Left cardiac atrium (tissue), 4 donors: ENCODE measurements around the gene LRCH1. TPM values are rescaled to one million over a fixed set of nuclear protein-coding genes. Genes with fewer than 3 reads are reported as not detected.
A peak's percentile ranks its signal among the peaks of the same experiment; 100 is the strongest.

Source experiments
- ATAC-seq, 2 donors: fragments of 200-7000 bp; cut with Tn5 transposase; one replicate each; pipeline ENCODE4 v1.9.1; 2020; ENCODE audit warnings: mild to moderate bottlenecking in 2 of 2, moderate library complexity in 2 of 2
- DNase-seq: peaks from one replicate; pipeline ENCODE4 v3.0.0-alpha.2; 2020
- intact Hi-C, 2 donors: fragments of 100-400 bp; cut with DNase I; formaldehyde crosslinking; loops; one replicate each; pipeline versions ENCODE4 v1.14.1 to v1.15.1; 2022 to 2023
- total RNA-seq, 2 donors: library from RNA; stranded (reverse); fragmentation: NEBNext Ultra II Directional; extraction: Animal tissue kit (Norgen Biotek cat#: 25700); gene quantifications; one replicate each; pipeline ENCODE4 v1.2.1, GENCODE V29; 2021
- donor health status: DM: no; HTN: yes; CAD: no.
- donor health status: DM: no; HTN: yes; CAD: no; lungs with severe emphysema.
- donor health status: DM: yes; HTN: yes; CAD: no.
- donor health status: Dilated cardiomyopathy.

Gene LRCH1
- total RNA-seq, 2 donors from 2014 or later = 10.8 to 13.7 TPM

DNA sequence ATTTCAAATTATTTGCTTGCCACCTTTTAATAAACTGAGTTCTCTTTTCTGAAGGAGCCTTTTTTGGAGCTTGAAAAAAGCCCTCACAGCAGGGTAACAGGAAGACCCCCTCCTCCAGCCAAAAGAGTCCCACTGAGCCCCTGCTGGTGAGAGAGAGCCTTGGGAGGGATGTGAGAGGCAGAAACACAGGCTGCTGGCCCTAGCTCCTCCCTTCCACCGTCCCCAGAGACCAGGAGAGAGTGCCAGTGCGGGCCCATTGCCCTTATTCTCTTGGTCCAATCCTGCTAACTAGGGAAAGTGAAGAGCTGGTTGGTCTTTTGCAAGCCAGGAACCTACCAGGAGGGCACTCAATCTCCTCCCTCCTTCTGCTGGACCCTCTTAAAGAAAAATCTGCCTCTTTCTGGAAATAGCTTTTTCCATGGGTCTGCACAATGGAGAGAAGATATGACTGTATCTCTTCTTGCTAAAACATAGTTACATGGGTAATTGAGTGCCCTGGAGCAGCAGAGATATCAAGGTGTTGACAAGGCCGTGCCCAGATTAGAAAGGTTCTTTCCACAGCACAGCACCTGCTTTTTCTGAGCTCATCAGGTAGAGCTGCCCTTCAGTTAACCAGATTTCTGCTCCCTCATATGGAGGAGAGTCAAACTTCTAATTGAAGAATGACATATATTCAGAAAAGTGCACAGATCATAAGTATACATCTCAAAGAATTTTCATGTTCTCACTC is 113.9 kb downstream of the LRCH1 start:
- DNase-seq = no peak
- intact Hi-C loops = loop anchor here in 1 of 2 donors (10.0 kb wide), 1 partner anchor 62 kb away; no protein-coding TSS in a partner anchor
- peak; percentile 29 to 78 for ATAC-seq

DNA sequence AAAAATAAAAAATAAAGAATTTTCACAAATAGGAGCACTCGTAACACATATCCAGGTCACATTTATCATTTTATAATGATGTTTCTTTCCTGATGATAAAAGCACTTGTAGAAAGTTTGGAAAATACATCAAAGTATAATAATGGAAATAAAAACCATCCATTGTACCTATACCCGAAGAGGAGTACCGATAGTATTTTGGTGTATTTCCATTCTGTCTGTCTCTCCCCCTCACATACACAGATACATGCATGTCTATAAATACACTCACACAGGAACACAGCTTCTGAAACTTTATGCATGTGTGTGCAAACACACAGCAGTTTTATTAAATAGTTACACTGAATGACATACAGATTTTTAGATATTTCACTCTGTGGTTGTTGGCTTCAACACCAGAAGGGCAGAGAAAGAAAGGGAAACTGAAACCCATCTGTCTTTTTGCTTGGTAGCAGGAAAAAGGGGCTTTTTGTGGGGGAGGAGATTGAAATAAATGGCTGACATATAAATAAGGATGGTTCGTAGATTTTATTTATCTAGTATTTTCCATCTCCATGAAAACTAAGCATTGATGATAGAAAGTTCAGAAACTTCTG is 114.8 kb downstream of the LRCH1 start:
- no peak for ATAC-seq
- no peak for DNase-seq
- intact Hi-C loops = loop anchor here in 1 of 2 donors (10.0 kb wide), 1 partner anchor 63 kb away; no protein-coding TSS in a partner anchor

DNA sequence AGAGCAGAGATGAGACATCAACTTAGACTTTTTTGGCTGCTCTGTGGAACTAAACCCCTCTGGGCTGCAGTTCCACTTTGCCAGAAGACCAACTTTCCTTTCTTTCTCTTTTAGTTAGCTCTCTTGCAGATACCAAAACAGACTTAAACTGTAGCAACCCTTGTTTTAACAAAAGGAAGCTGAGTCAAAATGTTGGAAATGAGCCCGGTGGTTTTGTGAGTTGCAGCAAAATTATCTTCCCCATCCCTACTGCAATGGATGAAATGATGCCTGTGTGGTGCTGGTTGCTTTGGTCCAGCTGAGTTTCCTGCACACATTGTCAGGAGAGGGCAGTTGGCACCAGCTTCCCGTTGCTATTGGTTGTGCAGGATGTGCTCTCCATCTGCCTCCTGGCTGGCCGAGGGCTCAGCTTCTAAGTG is 115.3 kb downstream of the LRCH1 start:
- intact Hi-C loops = loop anchor here in 1 of 2 donors (10.0 kb wide), 1 partner anchor 64 kb away; no protein-coding TSS in a partner anchor
- DNase-seq = peak; percentile 43
- ATAC-seq = peak; percentile 54 to 78

DNA sequence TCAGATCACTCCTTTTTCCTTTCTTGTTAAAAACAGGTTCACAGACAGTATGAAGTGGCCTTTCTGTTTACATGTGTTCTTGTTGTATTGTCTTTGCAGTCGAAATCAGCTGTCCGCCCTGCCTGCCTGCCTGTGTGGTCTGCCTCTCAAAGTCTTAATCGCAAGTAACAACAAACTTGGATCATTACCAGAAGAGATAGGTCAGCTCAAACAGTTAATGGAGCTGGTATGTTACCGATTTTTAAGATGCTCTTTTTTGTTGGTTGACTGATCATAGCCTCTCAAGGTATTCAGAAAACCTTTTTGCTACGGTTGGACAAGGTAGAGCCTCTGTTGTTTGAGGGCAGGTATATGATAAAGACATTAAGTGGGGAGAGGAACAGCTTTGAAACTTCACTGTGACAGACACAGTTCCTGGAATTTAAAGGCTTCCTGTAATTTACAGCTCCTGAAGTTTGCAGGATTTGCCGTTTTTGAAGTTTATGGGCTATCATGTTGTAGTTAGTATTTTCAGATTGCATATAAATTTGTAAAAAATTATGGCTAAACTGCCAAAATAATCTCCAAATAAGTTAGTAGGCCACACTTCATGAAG is 116.1 kb downstream of the LRCH1 start:
- intact Hi-C loops = loop anchor here in 1 of 2 donors (10.0 kb wide), 1 partner anchor 64 kb away; no protein-coding TSS in a partner anchor
- no peak for ATAC-seq
- DNase-seq = no peak

DNA sequence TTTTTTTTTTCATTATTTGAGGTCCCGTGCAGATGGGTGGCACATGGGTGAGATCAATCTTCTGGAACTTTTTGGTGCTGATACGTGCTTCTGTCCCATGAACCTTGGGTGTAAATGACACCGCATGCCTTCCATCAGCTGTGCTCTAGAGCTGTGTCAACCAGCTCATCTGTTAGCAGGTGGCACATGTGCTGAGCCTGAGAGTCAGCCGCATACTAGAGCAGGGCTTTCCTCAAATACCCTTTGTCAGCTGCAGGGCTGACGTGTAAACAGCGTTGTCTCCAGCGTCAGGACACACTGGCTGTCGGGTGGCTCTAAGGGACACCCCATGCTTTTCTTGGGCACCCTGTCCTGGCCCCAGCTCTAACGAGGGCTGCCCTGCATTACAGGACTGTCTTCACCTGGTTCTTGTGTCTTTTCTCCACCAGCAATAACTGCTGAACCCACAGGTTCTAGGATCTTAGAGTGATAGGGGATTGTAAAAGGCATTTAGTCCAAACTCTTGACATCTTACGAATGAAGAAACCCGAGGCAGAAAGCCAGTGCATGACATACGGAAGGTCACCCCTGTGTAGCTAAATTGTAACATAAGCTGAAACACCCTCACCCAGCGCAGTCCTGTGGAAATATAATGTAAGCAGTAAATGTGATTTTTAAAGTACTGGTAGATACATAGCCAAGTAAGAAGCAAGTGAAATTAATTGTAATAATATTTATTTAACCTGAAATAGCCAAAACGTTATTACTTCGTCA is 119.5 kb downstream of the LRCH1 start:
- intact Hi-C loops = no loop called here
- DNase-seq = no peak
- no peak for ATAC-seq

DNA sequence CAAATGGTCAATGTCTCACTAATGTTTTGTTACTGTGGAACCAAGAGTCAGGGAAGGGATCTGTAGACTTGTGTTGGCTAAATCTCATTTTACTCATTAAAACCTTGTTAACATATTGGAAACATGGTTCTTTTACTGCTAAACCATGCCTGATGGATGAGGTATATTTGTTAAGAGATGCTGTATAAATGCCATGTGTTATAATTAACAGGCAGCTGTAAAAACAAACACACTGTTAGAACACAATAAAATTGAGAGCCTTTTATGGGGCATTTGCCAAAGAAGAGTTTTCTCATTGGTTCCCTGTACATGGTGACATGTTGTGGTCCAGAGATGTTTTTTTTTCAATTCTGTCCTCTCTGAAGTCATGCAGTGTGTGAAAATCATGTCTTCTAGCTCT is 122.0 kb downstream of the LRCH1 start:
- ATAC-seq = no peak

DNA sequence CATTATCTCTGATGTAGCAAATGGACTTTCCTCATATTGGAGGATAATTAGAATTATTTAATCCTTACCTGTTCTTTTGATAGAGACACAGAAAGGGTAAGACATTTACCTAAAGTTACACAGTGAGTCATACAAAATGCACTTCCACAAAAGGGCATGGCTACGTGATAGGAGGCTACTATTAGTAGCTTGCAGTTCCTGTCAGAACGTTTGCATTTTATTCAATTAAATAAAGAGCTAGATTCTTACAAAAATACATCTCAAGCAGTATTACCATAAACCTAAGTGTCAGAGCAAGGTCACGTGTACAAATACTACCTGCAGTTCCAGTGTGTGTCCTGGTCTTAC is 123.4 kb downstream of the LRCH1 start:
- DNase-seq (no peak), ATAC-seq (no peak)
- intact Hi-C loops = no loop called here

More for the DNA sequence above, 122.0 kb downstream of the LRCH1 start:
- DNase-seq = no peak
- intact Hi-C loops = no loop called here

DNA sequence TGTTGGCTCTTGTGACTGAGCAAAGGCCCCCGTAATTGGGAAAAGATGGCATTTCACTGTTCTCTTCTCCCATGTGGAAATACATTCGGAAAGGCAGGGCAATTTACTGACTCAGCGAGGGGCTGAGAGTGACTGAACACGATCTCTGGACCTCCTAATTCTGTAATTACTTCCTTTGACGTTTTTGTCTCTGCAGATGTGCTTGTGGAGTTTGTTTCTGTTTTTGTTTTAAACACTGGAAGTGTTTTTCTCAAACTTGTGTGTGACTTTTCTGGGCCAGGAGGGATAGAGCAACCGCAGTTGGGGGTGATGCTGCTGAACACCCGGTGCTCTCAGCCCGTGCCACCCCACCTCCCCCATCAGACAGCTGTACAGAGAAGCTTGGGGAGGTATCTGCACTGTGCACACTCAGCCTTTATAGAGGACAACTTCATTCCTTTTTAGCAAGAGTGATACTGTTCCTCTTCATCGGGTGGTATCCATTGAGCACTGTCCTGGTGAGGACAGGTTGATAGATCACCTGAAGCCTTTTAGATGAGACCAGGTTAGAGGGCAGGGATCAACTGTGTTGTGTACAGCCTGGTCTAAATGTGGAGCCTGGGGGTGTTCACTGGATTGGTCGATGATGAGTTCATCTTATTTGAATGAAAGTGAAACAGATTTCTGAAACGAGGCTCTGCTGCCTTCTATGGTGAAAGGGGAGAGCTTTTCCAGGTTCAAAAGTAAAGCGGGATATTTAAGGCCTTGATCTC is 126.6 kb downstream of the LRCH1 start:
- intact Hi-C loops = no loop called here
- DNase-seq (no peak), ATAC-seq (peak; percentile 87 to 90)

DNA sequence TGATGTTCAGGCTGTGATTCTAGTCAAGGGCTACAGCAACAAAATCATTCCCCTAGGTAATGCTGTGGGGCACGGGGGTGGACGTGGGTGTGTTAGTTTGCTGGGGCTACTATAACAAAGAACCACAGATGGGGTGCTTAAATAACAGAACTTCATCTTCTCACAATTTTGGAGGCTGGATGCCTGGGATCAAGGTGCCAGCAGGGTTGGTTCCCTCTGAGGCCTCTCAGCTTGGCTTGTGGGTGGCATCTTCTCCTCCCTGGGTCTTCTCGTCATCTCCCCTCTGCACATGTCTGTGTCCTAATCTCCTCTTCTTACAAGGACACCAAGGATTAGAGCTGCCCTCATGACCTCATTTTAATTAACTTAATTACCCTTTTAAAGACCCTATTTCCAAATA is 129.0 kb downstream of the LRCH1 start:
- intact Hi-C loops = no loop called here
- ATAC-seq (no peak), DNase-seq (no peak)

DNA sequence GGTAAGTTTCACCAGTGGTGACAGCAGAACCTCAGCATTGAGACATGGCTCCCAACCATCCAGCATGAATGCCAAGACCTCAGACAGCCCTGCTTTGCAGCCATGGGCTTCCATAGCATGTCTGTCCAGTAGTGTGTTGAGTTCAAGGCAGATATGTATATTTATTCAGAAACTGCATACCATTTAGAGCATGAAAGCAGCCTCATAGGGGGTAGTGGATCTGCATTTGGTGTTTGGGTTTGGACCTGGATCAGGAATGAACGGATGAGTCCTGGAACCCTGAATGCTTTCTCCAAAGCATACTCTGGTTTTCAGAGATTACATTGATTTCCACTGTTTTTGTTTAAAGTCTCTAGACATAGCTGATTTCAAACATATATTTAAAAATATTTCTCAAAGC is 129.7 kb downstream of the LRCH1 start:
- ATAC-seq (no peak), DNase-seq (no peak)
- intact Hi-C loops = no loop called here

DNA sequence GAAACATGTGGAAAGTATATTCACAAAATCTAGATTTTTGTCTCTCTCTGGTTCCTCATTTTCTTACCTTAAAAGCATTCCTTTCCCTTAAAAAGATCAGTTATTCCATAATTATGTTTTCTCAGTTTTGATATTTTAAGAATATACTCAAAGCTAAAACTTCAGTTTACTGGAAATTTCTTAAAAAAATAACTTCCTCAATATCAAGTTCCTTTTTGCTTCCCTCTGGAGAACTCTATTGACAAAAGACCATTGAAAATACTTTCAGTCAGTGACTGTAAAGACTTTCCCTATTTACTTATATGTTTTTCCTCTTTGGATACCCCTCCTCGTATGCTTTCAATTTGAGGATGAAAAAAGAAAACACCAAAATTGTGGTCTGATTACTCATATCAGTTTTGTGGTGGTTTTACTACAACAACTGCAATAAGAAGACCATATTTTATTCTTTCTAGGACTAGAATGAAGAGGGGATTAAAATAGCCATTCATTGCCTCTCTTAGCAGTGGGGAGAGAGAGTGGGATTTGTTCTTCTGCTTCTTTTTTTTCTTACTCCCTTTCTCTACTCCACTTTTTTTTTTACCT is 130.8 kb downstream of the LRCH1 start:
- no peak for ATAC-seq
- no peak for DNase-seq
- intact Hi-C loops = no loop called here

DNA sequence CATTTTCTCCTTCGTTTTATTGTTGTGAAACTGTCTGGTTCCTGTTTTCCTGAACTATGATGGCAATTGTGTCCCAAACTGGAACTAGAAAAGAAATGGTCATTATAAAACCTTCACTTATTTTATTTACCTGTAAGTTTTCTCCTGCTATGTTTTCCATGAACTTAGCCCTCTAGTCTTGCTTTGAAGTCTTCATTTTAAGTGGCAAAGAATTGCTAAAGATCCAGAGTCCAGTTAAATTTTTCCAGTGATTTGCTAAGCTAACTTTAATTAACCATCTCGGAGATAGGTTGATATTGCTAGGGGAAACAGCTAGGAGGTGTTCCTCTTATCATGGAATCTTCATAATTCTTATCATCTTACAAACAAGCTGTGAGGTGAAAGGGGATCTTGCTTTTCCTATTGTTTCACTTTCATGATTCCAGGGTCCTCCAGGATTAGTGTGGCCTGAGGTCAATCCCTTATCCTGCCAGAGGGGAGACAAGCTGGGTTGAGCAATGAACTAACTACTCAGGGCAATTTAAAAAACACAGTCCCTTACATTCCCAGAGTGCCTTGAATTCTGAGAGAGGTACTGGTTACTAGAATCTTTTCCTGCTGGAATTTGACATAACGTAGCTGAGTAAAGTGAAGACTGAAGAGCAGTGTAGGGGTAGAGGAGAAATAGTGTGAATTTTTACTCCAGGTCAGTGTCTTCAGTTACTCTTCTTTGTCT is 131.5 kb downstream of the LRCH1 start:
- DNase-seq = no peak
- ATAC-seq = peak in 1 of 2 donors; percentile 44
- intact Hi-C loops = no loop called here

DNA sequence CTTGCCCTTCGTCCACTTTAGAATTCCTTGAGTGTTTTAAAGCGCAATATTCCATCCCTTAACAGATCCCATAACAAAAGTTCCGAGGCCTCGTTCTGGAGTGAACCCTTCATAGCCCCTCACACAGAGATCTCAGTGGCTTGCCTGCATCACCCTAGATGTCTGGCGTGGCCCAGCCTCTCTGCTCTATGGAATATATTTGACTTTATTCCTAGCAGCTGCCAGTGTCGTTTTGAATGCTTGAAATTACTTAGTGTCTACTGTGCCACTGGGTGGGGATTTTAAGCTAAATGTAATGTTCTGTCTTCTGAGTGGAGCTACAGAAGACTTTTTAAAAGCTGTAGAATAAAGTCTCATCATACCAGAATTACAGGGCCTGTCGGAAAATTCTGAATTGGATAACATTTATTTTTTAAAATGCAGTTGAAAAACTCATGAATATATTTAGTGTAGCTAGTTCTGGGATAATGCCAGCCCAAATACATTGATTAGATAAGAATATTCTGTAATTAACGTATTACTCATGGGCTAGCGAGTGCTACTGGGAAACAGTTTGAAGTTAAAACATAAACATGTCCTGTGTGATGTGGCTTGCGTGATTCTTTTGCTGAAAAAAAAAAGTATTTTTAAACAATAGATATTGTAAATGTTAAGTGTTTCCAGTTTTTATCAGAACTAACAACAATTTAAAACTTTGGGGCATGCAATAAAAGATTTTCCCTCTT is 132.2 kb downstream of the LRCH1 start:
- no peak for DNase-seq
- no peak for ATAC-seq
- intact Hi-C loops = no loop called here

DNA sequence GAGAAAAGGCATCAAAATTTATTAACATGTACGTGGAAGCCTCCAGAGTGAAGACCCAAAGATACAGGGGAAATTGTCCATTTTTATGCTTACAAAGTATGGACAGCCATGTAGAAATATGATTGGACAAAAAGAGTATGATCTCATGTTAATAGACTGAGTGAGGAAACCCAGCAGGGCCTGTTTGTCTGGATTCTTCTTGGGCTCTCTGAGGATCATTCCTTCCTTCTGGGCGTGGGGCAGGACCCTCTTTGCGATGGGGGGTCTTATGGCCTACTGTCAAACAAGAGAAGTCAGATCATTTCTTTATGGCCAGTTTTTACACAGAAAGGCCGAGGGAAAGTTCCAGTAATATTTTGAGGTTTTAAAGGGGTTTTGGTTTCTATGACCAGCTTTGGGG is 133.2 kb downstream of the LRCH1 start:
- DNase-seq (no peak), ATAC-seq (no peak)
- intact Hi-C loops = no loop called here

DNA sequence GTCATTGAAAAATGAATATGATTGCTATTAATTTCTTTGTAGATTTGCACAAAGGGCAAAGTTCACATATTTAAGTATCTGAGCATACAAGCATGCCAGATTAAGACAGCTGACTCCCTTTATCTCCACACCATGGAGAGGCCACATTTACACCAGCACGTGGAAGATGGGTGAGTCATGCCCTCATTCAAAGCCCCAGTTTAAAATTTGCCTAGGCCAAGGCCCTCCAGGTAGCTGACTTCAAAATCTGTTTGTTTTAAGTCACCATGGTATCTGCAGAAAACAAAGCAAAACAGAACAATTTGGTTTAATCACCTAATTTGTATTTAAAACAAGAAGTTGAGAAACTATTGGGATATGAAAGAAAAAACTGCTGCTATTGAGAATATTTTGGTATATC is 134.8 kb downstream of the LRCH1 start:
- intact Hi-C loops = no loop called here
- no peak for DNase-seq
- ATAC-seq = peak; percentile 30 to 91

DNA sequence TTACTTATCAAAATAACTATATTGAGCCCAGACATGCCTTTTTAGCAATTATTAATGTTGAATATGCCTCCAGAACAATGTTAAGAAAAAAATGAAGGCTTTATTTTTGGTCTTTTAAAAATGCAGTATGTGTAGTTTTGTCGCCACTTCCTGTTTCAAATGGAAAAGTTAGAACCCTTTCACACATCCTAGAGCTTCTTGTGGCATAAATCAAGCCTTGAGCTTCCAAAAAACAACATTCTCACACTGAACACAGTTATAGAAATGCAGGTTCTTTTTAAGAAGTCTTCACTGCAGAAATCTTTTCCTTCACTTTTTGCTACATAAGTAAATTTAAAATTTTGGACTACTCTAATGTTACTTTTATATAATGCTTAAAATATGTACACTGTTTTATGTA is 135.3 kb downstream of the LRCH1 start:
- no peak for ATAC-seq
- intact Hi-C loops = no loop called here

DNA sequence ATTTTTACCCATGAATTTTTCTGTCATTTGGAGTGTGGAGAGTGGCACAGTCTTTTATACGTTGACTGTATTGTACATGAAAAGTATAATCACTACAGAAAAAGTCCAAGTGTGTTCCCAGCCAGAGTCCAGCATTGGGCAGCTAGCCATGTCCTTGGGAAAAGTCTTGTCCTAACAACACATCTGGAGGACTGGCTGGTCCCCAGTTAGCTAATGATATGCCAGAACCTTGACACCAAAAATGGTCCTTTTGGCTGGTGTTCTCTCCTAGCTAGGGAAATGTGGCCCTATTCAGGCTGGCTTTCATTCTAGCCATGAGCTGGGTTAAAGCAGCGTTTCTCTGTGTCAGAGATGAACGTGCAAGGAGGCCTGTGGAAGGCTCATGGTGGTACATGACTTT is 145.0 kb downstream of the LRCH1 start:
- intact Hi-C loops = no loop called here
- ATAC-seq = peak; percentile 79 to 90
- peak; percentile 68 for DNase-seq

More for the DNA sequence above, 135.3 kb downstream of the LRCH1 start:
- no peak for DNase-seq
